NCI-H1048 (cell line): ENCODE measurements around the gene DNAJB4.
"Not testable (repeated sequence)": the region's sequence is repeated elsewhere in the genome, so short reads cannot be mapped to it uniquely, and the experiment has no call there.

Source experiments
- DNase-seq: peaks from one replicate; lab custom pipeline; 2025; lab: John Stamatoyannopoulos, UW

The DNAJB4 gene

DNA sequence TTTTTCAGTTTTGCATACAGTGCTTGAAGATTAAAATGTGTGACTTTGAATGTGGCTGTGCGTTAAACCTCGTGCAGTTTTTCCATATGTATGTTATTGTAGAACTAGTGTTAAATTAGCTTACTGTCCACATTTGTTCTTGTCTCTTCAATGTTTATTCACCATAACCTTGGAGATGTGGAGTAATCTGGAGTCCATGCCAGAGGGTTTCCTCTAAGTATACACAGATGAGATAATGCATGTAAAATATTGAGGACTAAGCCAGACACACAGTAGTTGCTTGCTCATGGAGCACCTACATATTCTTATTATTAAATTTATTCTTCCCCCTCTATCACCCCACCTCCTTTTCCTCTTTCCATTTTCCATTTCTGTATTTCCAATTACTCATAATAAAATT, 33.3 kb downstream of the DNAJB4 start:
- DNase-seq, result no peak

DNA sequence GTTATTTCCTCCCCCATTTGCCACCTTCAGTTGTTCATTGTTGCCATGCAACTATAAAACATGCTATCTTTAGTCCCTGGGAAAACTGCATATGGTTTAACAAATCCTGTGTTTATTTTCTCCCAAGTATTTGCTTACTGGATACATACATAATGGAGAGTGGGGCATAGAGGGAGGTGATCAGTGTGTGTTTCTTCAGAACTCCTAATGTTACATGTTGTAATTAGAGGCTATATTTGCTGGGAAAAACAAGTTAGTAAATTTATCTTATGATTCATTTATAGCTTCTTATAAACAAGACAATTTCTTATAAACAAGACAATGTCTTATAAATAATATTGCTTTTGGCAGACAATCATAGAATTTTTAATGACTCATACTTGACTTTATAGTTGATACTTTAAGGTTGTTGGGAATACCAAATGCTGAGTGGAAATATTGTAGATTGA, 33.8 kb downstream of the DNAJB4 start:
- DNase-seq, result no peak

DNA sequence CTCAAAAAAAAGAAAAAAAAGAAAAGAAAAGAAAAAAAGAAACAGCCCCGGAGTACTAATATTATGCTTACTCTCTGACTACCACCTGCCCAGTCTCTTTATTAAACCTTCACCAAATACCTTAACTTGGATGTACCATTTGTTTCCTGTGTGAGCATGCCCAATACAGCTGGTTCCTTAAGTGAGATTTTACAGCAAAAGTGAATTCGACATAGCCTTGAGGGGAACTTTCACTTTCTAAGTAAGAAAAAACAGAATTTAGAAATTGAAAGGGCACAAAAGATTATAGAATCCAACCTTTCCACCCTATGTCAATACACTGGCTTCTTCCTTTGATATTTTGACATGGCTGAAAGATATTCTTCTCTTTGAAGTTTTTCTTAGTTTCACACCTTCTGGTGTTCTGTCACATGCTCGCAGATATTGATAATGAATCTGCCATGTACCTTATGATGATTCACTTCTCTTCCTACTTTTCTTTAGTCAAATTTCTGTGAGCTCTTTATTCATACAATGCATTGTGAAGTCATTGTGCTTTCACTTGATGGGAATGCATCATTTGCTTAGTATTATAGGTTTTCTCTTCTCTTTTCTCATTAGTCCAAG, 35.8 kb downstream of the DNAJB4 start:
- DNase-seq, result no peak

DNA sequence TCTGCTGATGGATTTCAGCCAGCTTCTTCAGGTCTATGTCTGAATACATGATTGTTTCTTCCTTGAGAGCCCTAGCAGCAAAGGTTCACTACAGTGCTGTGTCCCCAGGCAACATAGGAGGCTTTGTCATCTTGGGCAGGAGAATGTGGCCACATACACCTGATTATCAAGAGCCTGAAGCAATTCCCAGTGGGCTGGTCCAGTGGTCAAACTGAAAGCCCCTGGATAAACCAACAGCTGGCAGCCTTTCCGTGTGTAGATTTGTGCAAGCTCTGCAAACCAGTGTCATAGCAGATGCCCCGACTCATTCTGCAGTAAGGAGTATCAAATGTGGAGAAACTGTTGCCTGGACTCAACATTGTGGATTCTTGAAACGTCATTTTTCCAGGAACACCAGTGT, 38.7 kb downstream of the DNAJB4 start:
- no peak for DNase-seq

DNA sequence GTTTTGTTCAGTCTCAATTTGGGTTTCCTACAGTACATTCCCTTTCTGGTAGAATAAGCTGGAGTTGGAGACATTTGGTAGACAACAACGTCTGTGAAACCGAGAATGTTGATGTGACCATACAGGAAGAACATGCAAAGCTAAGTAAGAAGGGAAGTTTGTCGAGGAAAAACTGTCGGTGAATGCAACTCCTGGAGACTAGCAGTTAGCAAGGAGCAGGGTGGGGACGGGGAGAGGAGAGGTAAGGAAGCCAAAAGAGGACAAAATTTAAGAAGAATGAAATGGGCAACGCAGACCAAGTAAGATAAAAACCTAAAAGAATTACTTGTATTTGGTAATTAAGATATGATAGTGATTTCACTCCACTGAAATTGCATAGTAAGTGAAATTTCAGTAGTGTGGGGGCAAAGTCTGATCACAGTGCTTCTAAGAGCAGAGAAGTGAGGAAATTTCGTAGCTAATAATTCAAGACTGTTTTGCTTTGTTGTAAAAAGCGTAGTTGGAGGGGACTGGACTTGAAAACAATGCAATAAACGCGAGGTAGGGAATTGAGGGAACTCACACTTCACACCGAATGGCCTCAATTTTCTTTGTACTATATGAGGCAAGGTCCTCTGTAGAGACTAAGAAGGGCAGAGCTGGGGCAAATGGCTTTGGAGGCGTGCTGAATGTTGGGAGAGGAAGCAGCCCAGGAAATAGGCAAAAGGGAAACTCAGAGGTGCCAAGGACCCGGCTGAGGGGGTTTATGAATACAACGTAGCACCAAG, 40.2 kb downstream of the DNAJB4 start:
- DNase-seq, result no peak

DNA sequence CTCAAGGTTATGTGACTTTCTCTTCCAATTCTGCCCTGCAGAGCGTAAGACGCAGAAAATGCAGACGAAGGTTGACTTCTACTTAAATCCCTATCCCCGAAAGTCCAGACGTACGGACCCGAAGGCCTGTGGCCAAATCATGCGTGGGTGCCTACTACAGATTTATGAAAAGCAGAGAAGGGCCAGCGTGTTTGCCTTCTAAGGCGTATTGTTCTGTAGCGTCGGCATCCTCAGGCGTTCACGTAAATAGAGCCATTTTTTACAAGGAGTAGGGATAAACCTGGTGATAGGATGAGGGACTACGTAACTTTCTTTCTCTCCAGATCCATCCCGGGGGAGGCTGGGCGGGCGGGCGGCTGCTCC, 40.8 kb downstream of the DNAJB4 start:
- DNase-seq, result no peak

DNA sequence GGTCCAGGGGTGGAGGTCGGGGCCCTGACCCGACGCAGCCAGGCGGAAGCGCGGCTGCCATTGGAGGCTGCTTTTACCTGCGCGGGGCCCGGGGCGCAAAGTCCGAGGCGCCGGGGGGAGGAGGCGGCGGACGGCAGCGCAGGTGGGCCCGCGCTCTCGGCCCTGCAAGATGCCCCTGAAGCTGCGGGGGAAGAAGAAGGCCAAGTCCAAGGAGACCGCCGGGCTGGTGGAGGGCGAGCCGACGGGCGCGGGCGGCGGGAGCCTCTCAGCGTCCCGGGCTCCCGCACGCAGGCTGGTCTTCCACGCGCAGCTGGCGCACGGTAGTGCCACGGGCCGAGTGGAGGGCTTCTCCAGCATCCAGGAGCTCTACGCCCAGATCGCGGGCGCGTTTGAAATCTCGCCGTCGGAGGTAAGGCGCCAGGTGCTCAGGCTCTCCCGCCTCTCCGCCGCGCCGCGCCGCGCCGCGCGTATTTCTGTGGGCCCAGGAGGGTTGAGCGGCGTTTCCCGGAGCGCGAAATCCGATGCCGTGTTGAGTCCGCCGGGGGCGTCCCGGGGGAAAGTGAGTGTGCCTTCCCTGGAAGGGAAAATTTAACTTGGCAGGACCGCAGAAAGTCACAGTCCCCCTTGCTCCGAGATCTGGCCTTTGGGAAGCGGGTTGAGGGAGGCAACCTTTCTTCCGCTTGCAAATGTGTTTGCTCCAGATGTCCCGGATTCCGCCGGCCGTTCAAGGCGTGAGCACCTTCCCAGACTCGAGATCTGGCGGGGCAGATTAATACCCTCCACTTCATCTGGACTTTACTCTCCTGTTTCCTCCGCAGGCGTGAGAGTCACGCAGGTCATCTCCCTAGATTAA, 41.4 kb downstream of the DNAJB4 start, which contains the start of gene GIPC2:
Gene GIPC2 (plus strand): TSS at position 41 of the 853 bp plus-strand sequence. CDS start 129 bp downstream, at position 170.
- no peak for DNase-seq

DNA sequence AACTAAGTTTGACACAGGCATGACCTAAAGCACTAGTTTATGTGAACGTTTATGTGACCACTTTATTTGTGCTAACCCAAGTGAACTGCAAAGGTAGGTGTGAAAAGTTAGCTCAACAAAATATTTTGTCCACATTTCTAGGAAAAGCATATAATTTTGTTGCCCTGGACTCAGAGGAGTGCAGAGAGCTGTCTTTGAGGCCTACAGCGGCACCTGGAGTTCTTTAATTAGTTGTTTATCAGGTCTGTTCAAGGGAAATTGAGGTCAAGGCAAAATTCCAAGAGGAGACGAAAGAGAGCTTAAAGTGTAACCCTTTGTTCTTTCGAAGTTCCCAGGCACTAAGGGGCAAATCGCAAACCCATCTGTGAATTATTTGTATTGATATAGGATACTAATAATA, 42.4 kb downstream of the DNAJB4 start:
- DNase-seq, result no peak

DNA sequence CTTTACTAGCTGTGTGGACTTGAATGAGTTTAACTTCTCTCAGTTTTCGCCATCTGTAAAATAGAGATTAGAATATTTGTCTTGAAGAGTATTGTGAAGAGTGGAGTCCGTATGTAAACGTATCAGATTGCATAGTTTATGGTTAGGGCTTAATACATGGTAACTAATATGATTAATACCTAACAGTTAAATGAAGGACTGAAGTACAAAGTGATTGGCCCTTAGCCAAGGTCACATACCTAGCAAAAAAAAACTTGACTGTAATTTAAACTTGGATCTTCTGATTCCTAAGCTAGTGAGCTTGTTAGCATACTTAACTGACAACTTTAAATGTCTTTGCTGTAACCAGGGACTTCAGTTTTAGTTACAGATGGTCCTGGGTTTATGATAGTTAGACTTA, 42.9 kb downstream of the DNAJB4 start:
- no peak for DNase-seq

DNA sequence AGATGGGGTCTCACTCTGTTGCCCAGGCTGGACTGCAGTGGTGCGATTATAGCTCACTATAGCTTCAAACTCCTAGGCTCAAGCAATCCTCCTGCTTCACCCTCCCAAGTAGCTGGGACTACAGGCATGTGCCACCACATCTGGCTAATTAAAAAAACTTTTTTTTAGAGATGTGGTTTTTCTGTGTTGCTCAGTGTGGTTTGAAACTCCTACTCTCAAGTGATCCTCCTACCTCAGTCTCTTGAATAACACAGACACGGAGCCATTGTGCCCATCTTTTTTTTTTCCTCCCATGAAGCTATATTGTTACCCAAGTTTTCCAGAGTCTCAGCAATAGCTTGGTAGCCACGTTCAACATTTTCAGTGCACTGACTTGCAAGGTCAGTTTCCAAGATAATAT, 43.7 kb downstream of the DNAJB4 start:
- DNase-seq, result no peak

DNA sequence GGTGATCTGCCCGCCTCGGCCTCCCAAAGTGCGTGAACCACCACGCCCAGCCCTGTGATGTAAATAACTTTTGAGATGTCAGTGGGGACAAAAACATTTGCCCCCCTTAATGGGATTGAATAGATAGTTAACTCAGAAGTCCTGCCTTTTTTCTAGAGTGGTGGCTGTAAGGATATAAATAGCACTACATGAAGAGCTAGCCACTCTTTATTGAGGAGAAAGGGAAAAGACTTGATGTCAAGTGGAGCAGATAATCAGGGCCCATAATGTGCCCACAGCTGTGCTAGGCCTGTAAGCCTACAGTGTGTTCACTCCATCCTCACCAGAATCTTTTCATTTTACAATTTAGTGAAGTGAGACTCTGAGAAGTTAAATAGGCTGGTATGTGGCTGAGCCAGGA, 44.7 kb downstream of the DNAJB4 start:
- DNase-seq, result no peak

DNA sequence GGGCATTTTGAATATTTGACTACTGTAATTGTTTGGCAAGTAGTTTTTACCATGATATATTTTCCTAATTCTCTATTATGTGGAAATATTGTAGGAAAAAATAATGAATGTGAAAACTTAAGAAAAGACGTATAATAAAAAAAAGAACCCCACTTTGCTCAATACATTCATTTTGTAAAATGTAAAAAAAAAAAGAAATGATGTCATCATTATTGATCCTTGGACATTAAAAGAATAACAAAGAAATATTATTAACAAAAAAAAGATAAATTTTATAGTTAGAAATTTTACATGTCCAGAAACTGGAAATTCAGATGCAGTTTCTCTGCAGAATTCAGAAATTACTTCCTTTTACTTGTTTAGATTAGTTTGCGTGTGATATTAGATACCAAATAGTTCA, 46.3 kb downstream of the DNAJB4 start:
- DNase-seq, result no peak

DNA sequence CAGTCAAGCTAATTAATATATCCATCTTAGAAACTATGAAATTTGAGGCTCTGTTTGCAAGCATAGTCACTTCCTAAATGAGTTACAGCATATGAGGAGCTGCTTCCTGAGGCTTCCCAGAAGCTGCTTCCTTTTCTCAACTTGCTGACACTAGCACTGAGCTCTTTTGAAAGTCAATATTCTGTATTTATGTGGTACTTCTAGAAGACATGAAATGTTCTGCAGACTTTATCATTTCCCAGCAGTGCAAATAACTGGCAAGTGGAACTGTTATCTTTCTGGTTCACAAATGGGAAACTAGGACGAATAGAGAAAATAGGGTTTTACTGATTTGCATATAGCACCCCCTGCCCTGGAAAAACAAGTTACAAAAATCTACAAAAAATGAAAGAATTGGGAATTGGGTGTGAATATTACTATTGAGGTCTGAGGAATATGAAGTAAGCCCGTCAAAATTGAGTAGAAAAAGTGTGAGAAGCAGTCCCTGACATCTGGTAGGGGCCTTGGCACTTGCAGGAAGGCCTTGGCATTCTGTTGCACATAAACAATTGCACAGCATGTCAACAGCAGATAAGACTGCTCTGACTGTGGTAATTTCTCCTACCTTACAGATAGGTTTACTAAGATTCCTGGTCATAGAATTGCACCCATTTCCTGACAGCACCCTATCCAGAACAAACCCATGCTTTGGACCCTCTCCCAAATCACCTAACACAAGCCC, 48.1 kb downstream of the DNAJB4 start:
- DNase-seq, result no peak

DNA sequence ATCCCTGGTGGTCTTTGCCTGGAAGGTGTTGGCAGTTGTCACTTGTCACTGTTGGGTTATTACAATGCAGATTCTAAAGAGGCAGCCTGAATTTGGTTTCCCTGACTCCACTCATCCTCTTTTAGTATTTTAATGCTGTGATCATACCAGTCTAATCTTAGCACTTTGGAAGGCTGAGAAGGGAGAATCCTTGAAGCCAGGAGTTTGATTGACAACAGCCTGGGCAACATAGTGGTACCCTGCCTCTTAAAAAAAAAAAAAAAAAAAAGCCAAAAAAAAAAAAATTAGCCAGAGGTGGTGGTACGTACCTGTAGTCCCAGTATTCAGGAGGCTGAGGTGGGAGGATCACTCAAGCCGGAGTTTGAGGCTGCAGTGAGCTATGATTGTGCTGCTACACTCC, 48.8 kb downstream of the DNAJB4 start:
- no peak for DNase-seq

DNA sequence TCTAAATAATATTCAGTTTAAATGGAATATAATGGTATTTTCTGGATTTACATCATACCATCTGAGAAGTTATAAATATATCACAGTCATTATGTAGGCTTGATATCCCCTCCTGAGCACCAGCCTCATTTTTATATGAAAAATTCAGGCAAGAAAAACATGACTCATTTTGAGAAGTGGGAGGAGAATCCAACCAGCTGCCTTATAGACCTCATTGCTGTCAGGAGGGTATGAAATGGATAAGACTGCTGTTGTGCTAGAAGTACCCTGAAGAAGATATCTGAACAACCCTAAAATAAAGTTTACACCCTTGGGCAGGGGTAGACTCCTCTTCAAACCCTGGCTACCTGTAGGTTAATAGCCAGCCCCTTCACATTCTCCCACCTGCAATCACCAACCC, 49.8 kb downstream of the DNAJB4 start:
- DNase-seq, result no peak

DNA sequence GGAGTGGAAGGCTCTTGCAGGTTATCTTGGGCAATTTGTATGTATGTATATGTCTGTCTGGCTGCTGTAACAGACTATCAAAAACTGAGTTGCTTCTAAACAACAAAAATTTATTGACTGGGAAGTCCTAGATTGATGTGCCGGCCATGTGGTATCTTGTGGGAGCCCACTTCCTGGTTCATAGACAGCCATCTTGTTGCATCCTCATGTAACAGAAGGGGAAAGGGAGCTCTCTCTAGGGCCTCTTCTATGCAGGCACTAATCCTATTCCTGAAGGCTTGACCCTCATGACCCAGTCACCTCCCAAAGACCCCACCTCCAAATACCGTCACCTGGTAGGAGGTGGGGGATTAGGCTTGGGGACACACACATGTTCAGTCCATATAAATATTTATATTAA, 50.2 kb downstream of the DNAJB4 start:
- DNase-seq, result no peak

DNA sequence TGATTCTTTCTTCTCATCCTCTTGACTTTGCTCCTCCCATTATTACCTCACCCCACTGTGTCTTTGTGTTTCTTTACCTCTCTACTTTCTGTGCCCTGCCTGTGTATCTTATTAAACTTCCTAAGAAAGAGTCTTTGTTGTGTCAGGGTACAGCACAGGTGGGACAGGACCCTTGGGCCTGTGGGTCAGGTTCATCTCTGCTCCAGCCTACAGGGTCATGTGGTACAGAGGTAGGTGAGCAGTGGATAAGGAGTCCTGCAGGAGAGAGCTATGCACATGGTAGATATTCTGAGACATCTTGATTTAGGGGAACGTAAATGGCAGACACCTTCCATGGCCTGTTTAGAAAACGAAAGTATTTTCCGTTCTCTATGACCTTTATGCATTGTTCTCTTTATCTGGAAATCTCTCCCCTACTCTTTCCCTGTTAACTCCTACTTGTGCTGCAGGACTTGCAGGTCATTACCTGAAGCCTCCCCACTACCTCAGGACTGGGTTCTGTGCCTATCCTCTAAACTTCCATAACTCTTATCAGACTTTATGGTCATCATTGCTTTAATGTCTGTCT, 50.9 kb downstream of the DNAJB4 start:
- no peak for DNase-seq

DNA sequence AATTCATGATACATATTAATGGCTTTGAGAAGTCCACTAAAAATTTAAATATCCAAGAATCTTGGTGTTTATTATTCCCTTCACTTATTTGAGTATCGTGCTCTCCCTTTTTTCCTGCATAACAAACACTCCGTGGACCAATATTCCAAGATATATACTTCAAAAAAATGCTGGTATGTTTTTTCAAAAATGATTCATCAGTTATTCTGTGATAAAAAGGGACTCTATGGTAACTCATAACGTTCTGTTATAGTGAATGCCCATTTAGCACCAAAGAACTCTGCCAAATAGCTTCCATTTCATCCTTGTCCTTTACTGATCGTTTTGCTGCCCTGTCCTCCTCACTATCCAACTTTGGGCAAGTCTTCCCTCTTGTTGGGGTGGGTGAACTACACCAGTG, 53.9 kb downstream of the DNAJB4 start:
- no peak for DNase-seq

DNA sequence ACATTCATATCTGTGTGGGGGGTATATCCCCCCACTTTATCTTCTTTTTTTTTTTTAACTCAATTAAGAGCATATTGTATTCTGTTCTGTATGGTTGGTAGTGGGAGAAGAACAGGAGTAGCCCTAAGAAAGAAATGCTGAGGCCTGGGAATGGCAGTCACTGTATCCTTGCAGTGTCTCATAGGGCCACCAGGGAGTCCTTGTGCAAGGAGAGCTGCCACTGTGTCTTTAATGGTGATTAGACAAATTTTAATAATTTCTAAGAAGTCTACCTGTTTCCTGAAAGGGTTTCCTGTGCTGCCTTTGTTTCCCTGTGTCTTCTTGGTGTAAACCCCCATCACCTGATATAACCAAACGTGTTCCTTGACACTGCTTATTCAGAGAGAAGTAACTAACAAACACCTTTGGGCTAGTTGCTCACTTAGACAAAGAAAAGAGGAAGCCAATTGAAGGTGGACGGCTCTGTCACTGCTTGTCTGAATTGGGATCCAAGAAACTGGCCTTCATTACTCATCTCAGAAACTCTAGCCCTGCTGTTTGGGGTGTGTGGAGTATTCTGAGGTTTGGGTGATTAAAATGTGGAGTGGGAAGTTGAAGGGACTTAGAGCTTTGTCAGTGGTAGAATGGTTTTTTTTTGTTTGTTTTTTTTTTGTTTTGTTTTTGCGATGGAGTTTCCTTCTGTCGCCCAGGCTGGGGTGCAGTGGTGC, 56.3 kb downstream of the DNAJB4 start:
- no peak for DNase-seq

DNA sequence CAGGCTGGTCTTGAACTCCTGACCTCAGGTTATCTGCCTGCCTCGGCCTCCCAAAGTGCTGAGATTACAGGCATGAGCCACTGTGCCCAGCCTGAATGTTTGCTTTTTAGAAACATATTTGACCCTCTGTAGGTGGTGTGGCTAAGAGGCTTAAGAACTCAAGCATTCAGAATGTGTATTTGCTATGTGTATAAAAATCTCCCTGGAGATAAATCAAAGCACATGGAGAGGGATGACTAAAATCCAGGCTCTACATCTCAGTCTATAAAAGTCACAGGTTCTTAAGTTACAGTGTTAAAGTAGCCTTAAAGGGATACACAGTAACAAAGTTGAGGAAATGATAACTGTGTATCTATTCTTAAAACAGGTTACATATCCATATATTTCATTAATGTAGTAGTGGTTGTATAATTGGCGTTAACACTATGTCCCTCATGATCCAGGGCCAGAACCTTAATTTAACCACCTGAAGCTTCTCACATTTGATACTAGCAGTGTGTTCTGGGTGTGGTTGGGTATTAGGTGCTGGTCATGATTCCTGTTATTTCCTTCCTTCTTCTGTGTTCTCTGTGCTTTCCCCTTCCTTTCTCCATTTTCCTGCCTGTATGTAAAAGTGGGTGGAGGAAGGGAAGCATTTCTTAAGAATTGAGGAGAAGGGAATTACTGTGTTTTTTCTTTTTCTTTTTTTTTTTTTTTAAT, 57.2 kb downstream of the DNAJB4 start:
- no peak for DNase-seq

DNA sequence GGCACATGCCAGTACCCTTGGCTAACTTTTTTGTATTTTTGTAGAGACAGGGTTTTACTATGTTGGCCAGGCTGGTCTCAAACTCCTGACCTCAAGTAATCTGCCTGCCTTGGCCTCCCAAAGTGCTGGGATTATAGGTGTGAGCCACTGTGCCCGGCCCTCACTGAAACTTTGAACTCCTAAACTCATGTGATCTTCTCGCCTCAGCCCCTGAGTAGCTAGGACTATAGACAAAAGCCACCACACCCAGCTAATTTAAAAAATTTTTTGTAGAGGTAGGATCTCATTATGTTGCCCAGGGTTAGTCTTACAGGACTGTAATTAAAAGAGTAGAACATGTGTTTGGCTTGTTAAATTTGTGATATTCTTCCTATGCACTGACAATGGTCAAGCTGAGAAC, 60.1 kb downstream of the DNAJB4 start:
- not testable (repeated sequence) for DNase-seq
